NCI-H774 (cell line): ENCODE measurements around the gene SHE.
A peak's percentile ranks its signal among the peaks of the same experiment; 100 is the strongest.

Experiments
- DNase-seq: peaks from one replicate; lab custom pipeline; 2025; lab: John Stamatoyannopoulos, UW

Gene SHE

GRCh38 chr1:154478639-154479038 lies 23.6 kb downstream of the SHE start:
- DNase-seq = no peak

DNA sequence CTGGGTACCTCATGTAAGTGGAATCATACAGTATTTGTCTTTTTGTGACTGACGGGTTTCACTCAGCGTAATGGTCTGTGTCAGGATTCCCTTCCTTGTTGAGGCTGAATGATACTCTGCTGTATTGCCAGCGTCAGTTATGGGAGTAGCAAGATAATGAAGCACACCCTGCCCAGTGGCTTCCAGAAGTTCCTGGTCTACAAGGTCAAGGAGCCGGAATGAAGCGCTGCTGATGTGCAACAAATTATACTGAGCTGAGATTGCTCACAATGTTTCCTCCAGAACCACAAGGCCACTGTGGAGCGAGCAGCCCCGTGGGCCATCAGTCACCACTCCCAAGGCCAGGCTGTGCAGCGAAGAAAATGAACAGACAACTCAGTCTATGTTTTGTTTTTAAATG lies 24.2 kb downstream of the SHE start:
- no peak for DNase-seq

GRCh38 chr1:154476791-154477190 lies 25.4 kb downstream of the SHE start:
- no peak for DNase-seq

GRCh38 chr1:154474802-154475201 lies 27.4 kb downstream of the SHE start:
- DNase-seq = no peak

GRCh38 chr1:154471304-154471703 lies 30.9 kb downstream of the SHE start:
- no peak for DNase-seq

DNA sequence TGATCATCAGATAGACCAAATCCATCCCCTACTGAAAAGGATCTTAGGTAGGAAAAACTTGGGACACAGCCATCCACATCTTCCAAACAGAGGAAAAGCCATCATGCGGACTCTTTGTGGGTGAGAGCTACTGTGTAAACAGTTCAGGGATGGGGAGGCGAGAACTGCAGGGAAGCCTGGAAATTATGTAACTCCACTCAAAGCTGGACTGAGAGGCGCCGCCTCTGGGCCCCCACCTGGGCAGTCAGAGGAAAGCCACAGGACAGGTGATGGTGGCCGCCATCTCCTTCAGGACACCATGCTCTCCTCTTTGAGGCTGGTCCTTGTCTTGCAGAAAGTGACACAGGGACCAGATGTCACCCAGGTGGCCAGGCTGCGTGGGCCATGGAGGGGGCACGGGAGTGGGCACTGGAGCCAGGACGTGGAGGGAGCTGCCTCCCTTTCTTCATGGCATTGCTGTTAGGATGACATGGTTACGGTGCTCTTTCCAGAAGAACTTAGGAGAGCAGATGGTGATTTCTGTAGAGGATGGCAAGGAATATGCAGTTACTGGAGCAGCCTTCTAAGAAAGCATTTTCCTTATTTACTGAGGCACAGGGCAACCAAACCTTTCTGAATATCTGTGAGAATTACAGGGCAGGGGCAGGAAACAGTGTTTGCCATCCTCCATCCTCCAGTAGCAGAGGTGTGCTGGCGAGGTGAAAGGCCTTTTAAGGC lies 32.2 kb downstream of the SHE start:
- peak; percentile 38 for DNase-seq

DNA sequence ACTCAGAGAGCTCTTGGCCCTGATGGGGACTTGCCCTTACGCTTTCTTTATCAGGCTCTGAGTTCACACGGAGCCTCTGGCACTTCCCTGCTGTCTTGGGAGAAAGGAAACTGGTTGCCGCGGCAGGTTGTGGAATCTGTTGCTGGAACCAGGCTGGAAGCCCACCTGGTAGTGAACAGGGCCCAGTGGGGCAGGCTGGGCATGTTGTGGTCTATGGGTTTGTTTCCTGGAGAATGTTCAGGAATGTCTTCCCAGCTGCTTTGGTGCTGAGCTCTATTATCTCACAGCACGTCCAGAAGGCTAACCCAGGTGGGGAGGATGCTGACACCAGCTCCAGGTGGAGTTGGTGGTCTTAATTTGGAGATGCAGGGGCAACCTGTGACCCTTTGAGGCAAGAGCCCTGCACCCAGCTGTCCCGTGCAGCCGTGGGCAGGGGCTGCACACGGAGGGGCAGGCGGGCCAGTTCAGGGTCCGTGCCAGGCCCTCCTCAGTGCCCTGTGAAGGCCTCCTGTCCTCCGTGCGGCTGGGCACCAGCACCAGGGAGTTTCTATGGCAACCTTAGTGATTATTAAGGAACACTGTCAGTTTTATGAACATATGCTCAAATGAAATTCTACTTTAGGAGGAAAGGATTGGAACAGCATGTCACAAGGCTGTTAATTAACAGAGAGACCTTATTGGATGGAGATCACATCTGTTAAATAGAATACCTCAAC lies 33.5 kb downstream of the SHE start:
- DNase-seq = no peak

DNA sequence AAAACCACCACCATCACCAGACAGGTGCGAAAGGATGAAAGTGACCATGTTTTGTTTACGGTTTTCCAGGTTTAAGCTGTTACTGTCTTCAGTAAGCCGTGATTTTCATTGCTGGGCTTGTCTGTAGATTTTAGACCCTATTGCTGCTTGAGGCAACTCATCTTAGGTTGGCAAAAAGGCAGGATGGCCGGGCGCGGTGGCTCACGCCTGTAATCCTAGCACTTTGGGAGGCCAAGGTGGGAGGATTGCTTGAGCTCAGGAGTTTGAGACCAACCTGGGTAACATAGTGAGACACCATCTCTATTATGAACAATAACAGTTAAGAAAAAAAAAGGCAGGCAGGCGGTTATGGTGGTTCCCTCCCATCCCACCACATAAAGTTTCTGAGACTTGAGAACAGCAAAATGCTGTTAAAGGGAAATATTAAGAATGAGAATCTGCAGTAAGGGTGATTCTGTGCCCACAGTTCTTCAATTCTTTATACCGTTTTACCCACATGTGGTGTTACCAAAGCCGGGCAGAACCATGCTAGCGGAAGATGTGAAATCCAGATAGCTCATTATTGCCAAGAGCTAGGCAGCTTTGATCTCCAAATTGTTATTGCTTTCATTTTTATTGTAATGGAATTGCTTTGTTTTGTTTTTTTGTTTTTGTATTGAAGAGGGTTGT lies 34.6 kb downstream of the SHE start:
- DNase-seq = no peak

- DNase-seq = no peak
These were observed 35.2 kb downstream of the SHE start for GRCh38 chr1:154466921-154467417.

GRCh38 chr1:154466206-154466605 lies 36.0 kb downstream of the SHE start:
- no peak for DNase-seq

- no peak for DNase-seq
These were observed 36.5 kb downstream of the SHE start for GRCh38 chr1:154465621-154466195.

DNA sequence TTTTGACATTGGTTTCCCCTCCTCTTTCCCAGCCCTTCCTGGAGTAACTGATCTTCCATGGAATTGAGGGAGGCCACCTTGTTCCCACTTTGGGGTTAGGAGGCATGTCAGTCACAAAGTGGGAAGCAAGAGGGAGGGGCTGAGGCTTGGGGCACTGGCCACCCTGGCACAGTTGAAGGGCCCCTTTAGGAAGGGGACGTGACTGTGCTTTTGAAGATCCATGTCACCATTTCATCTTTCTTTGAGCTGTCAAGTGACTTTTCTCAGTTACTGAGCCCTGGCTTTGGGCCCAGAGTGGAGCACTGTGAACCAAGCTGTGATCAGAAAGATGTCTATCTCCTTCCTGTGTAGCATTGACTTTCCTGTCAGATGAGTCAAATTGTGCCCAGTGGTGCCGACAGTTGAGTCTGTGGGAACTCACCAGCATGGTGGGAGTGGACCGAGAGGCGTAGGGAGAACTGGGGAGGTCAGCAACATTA lies 38.7 kb downstream of the SHE start:
- no peak for DNase-seq

DNA sequence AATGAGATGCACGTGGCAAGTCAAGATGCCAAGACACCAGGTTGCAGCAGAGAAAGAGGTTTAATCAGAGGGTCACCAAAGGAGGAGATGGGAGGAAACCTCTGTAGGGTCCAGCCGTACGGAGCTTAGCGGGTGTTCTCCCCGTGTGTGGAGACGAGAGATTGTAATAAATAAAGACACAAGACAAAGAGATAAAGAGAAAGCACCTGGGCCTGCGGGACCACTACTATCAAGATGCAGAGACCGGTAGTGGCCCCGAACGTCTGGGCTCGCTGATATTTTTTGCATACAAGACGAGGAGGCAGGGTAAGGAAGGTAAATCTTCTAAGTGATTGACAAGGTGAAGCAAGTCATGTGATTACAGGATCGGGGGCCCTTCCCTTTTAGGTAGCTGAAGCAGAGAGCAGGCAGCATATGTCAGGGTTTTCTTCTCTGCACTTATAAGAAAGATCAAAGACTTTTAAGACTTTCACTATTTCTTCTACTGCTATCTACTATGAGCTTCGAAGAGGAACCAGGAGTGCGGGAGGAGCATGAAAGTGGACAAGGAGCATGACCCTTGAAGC lies 41.4 kb downstream of the SHE start:
- DNase-seq = no peak

GRCh38 chr1:154459080-154459479 lies 43.1 kb downstream of the SHE start:
- no peak for DNase-seq

- DNase-seq = no peak
These were observed 45.6 kb downstream of the SHE start for GRCh38 chr1:154456631-154457030.

GRCh38 chr1:154454386-154455120 lies 47.7 kb downstream of the SHE start:
- no peak for DNase-seq

GRCh38 chr1:154453574-154454352 lies 48.4 kb downstream of the SHE start:
- no peak for DNase-seq

GRCh38 chr1:154453161-154453560 lies 49.1 kb downstream of the SHE start:
- no peak for DNase-seq

DNA sequence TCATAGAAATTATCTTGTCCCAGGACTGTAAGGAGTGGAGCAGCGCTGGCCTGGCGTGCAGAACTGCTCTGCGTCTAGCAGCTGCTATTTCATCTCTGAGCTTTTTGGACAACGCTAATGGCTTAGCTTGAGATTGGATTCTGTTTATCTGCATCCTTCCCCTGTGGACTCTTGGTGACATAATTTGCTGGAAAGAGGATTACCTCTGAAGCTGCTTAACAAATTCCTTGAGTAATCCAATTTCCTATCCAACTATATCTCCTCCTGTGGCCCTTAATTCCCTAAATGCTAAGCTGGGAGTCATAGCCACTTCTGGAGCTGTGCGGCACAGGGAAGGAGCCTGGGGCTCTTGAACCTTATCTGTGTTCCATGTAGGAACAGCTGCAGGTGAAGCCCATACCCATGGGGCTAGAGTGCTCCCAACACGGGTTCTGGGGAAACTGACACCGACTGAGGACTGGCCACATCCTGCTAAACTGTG lies 53.8 kb downstream of the SHE start:
- no peak for DNase-seq

GRCh38 chr1:154446789-154447188 lies 55.4 kb downstream of the SHE start:
- DNase-seq = no peak
